Measurements from ENCODE around the gene BLTP2.

- TF ChIP-seq CTCF (IDR thresholded peaks at IDR 0.05) (no peak), POLR2A (IDR thresholded peaks at IDR 0.05) (no peak)
These were observed 48.9 kb upstream of the BLTP2 start for GRCh38 chr17:28693869-28694268.

Measured in uterus (tissue), 2 donors.